Measurements from ENCODE around the gene PERM1. TPM values are rescaled to one million over a fixed set of nuclear protein-coding genes. Genes with fewer than 3 reads are reported as not detected.

The PERM1 gene
- total and polyA plus RNA-seq, 2 donors (not counting 1 experiment from before 2014, with no cell fraction given) = 0.03 to 0.17 TPM

DNA sequence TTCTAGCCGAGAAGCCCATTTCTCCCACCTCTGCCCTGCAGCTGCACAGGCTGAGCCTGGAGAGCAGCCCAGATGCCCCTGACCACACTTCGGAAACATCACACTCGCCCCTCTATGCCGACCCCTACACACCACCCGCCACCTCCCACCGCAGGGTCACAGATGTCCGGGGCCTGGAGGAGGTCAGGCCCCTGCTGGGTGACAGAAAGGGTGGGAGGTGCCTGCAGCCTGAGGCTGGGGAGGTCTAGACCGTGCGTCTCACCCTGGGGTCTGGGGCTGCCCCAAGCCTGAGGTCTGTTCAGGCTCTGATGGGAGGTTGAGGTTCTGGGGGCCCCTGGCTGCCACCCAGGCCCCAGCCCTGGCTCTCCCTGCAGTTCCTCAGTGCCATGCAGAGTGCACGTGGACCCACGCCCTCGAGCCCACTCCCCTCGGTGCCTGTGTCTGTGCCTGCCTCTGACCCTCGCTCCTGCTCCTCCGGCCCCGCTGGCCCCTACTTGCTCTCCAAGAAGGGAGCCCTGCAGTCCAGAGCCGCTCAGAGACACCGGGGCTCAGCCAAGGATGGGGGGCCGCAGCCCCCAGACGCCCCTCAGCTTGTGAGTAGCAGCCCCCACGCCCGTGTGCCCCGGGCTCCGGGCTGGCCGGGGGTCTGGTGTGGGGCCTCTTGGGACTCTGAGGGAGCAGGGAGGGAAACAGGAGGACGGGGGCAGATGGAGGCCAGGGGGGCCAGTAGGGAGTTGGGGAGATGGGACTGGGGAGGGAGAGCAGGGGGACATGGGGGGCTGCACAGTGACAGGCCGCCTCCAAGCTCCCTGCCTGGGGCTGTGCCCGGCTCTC lies 8.2 kb downstream of the PERM1 start:
- Histone ChIP-seq H3K4me1 (ENCODE audit: control insufficient read depth, extremely low read depth, insufficient read depth, low read length) (no peaks in the 10 kb centered on the region), H3K4me3 (replicated peaks in 1 of 4; ENCODE audit: control extremely low read depth in 1 of 4, insufficient read depth in 1 of 4, low read depth in 3 of 4, low read length in 4 of 4) (no peak overlapping the region), H3K36me3 (ENCODE audit: control insufficient read depth, insufficient read depth, low read length) (no peaks in the 10 kb centered on the region), H3K9ac (ENCODE audit: insufficient read depth, low read length) (no peak overlapping the region), H3K27me3 (ENCODE audit: control insufficient read depth, insufficient read depth, low read length) (no peaks in the 10 kb centered on the region), H3K27ac (ENCODE audit: insufficient read depth, low read length) (no peak overlapping the region), H4K20me1 (ENCODE audit: control insufficient read depth, extremely low read depth, insufficient read depth, low read length) (no peaks in the 10 kb centered on the region), H2AFZ (ENCODE audit: low read length) (no peak overlapping the region), H3K4me2 (ENCODE audit: extremely low read depth, insufficient read depth, low read length) (no peak overlapping the region), H3K9me3 (ENCODE audit: control insufficient read depth, insufficient read depth, low read depth, low read length) (no peaks in the 10 kb centered on the region), H3K79me2 (ENCODE audit: control insufficient read depth, insufficient read depth, low read length) (no peaks in the 10 kb centered on the region)
- no peak for TF ChIP-seq EZH2 (IDR thresholded peaks at IDR 0.05; ENCODE audit: low read length, missing control alignments)
- TF ChIP-seq CTCF (conservative IDR thresholded peaks at IDR 0.05 in 1 of 2, IDR thresholded peaks at IDR 0.05 in 1 of 2; ENCODE audit: low read depth in 1 of 2, low read length in 2 of 2) = no peak
- DNase-seq (ENCODE audit: low read depth in 2 of 2) = no peak

DNA sequence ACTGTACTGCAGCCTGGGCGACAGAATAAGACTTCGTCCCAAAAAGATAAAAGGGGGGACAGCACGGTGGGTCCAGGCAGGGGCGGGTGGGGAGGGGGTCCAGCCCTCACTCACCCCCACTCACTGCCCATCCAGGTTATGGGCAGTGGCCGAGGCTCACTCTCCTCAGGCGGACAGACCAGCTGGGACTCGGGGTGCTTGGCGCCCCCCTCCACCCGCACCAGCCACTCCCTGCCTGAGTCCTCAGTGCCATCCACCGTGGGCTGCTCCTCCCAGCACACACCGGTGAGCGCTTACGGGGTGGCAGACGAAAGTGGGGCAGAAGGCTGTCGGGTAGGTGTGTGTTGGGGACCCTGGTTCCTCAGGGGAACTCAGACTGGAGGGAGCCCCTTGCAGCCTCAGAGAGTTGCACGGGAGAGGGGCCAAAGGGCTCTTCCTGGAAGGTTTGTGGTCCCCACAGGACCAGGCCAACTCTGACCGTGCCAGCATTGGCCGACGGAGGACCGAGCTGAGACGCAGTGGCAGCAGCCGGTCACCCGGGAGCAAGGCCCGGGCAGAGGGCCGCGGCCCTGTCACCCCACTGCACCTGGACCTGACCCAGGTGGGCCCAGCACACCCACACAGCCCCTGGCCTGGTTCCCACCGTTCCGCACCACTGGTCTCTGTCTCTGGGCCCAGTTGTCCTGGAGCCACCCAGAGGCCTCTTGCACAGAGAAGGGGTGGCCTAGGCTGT lies 9.0 kb downstream of the PERM1 start:
- no peak overlapping the region for H3K27ac ChIP-seq (ENCODE audit: insufficient read depth, low read length)
- H3K4me1 ChIP-seq (ENCODE audit: control insufficient read depth, extremely low read depth, insufficient read depth, low read length) = no peaks in the 10 kb centered on the region
- H3K27me3 ChIP-seq (ENCODE audit: control insufficient read depth, insufficient read depth, low read length) = no peaks in the 10 kb centered on the region
- H2AFZ ChIP-seq (ENCODE audit: low read length) = no peak overlapping the region
- no peaks in the 10 kb centered on the region for H3K36me3 ChIP-seq (ENCODE audit: control insufficient read depth, insufficient read depth, low read length)
- H3K79me2 ChIP-seq (ENCODE audit: control insufficient read depth, insufficient read depth, low read length) = no peaks in the 10 kb centered on the region
- no peak overlapping the region for H3K4me3 ChIP-seq (replicated peaks in 1 of 4; ENCODE audit: control extremely low read depth in 1 of 4, insufficient read depth in 1 of 4, low read depth in 3 of 4, low read length in 4 of 4)
- TF ChIP-seq EZH2 (IDR thresholded peaks at IDR 0.05; ENCODE audit: low read length, missing control alignments) = no peak
- no peak for TF ChIP-seq CTCF (conservative IDR thresholded peaks at IDR 0.05 in 1 of 2, IDR thresholded peaks at IDR 0.05 in 1 of 2; ENCODE audit: low read depth in 1 of 2, low read length in 2 of 2)
- no peaks in the 10 kb centered on the region for H3K9me3 ChIP-seq (ENCODE audit: control insufficient read depth, insufficient read depth, low read depth, low read length)
- DNase-seq (ENCODE audit: low read depth in 2 of 2) = no peak
- H3K9ac ChIP-seq (ENCODE audit: insufficient read depth, low read length) = no peak overlapping the region
- H4K20me1 ChIP-seq (ENCODE audit: control insufficient read depth, extremely low read depth, insufficient read depth, low read length) = no peaks in the 10 kb centered on the region
- no peak overlapping the region for H3K4me2 ChIP-seq (ENCODE audit: extremely low read depth, insufficient read depth, low read length)

DNA sequence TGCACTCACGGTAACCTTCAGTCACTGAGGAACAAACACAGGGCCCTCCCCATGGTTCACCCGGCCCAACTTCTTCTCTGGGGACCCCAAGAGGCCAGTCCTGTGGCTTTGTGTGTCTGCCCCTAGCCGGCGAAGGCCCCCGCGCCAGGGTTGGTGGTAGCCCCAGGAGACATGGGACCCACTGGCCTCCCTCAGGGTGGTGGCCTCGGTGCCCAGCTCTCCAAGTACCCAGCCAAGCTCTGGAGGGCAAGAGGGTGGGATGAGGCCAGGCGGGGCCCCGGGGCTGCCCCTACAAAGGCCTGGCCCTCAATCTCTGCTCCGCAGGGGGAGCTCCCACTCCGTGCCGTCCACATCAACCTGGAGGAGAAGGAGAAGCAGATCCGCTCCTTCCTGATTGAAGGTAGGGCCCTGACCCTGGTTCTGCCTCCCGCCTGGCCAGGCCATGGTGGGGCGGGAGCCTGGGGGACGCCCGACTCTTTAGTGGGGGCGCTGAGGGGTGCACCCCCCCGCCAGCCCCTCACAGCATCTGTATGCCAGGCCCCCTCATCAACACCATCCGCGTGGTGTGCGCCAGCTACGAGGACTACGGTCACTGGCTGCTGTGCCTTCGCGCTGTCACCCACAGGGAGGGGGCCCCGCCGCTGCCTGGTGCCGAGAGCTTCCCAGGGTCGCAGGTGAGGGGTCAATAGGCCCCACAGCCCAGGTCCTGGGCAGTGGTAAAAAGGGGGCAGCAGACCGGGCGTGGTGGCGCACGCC lies 10.0 kb downstream of the PERM1 start:
- H3K4me1 ChIP-seq (ENCODE audit: control insufficient read depth, extremely low read depth, insufficient read depth, low read length) = no peaks in the 10 kb centered on the region
- H3K79me2 ChIP-seq (ENCODE audit: control insufficient read depth, insufficient read depth, low read length) = no peaks in the 10 kb centered on the region

More for the DNA sequence above, 10.0 kb downstream of the PERM1 start:
- Histone ChIP-seq H2AFZ (ENCODE audit: low read length) (no peak overlapping the region), H3K27me3 (ENCODE audit: control insufficient read depth, insufficient read depth, low read length) (no peaks in the 10 kb centered on the region), H3K4me2 (ENCODE audit: extremely low read depth, insufficient read depth, low read length) (no peak overlapping the region), H3K9ac (ENCODE audit: insufficient read depth, low read length) (no peak overlapping the region), H4K20me1 (ENCODE audit: control insufficient read depth, extremely low read depth, insufficient read depth, low read length) (no peaks in the 10 kb centered on the region), H3K4me3 (replicated peaks in 1 of 4; ENCODE audit: control extremely low read depth in 1 of 4, insufficient read depth in 1 of 4, low read depth in 3 of 4, low read length in 4 of 4) (no peak overlapping the region), H3K36me3 (ENCODE audit: control insufficient read depth, insufficient read depth, low read length) (no peaks in the 10 kb centered on the region), H3K9me3 (ENCODE audit: control insufficient read depth, insufficient read depth, low read depth, low read length) (no peaks in the 10 kb centered on the region), H3K27ac (ENCODE audit: insufficient read depth, low read length) (no peak overlapping the region)
- TF ChIP-seq EZH2 (IDR thresholded peaks at IDR 0.05; ENCODE audit: low read length, missing control alignments) = no peak
- no peak for DNase-seq (ENCODE audit: low read depth in 2 of 2)
